Liver (tissue), 9 donors: ENCODE measurements around the gene RCOR1. TPM values are rescaled to one million over a fixed set of nuclear protein-coding genes. Genes with fewer than 3 reads are reported as not detected.

Experiments used
- DNase-seq: peaks from one replicate; pipeline ENCODE4 v3.0.0-alpha.2; 2017; ENCODE audit warnings: low spot score
- H3K27ac ChIP-seq, 2 donors: one replicate each; pipeline ENCODE4 v1.7.0; 2013; ENCODE audit warnings: inconsistent platforms in 2 of 2, low read length in 2 of 2, control low read depth in 1 of 2, low read depth in 1 of 2, mild to moderate bottlenecking in 1 of 2
- H3K27me3 ChIP-seq, 4 donors: one replicate each; pipeline versions ENCODE4 v1.6.1 to v1.7.0; 2013; ENCODE audit warnings: low read length in 3 of 4, inconsistent platforms in 1 of 4, mild to moderate bottlenecking in 1 of 4, moderate library complexity in 1 of 4; ENCODE audit not compliant: control insufficient read depth in 4 of 4, insufficient read depth in 4 of 4
- H3K36me3 ChIP-seq, 4 donors: one replicate each; pipeline versions ENCODE4 v1.6.1 to v1.7.0; 2013; ENCODE audit warnings: low read length in 3 of 4, mild to moderate bottlenecking in 3 of 4, low read depth in 1 of 4, moderate library complexity in 1 of 4; ENCODE audit not compliant: control insufficient read depth in 4 of 4, insufficient read depth in 3 of 4
- H3K4me1 ChIP-seq, 4 donors: one replicate each; pipeline versions ENCODE4 v1.6.1 to v1.7.0; 2013; ENCODE audit warnings: low read length in 3 of 4, mild to moderate bottlenecking in 3 of 4, moderate library complexity in 1 of 4; ENCODE audit not compliant: control insufficient read depth in 4 of 4, insufficient read depth in 4 of 4
- H3K4me3 ChIP-seq, 3 donors: one replicate each; pipeline versions ENCODE4 v1.6.1 to v1.7.0; 2013; ENCODE audit warnings: low read length in 3 of 3, control low read depth in 1 of 3, low read depth in 1 of 3, mild to moderate bottlenecking in 1 of 3
- H3K9ac ChIP-seq, 2 donors: one replicate each; pipeline ENCODE4 v1.7.0; 2013; ENCODE audit warnings: low read length in 2 of 2, mild to moderate bottlenecking in 2 of 2, moderate library complexity in 2 of 2, control low read depth in 1 of 2, low read depth in 1 of 2
- H3K9me3 ChIP-seq, 4 donors: one replicate each; pipeline versions ENCODE4 v1.6.1 to v1.7.0; 2013; ENCODE audit warnings: low read length in 3 of 4; ENCODE audit not compliant: control insufficient read depth in 4 of 4
- EGR1 ChIP-seq, 2 donors: IDR thresholded peaks; 2 replicates each; pipeline ENCODE4 v1.6.1; 2016 to 2018; ENCODE audit warnings: antibody characterized with exemption in 2 of 2, low read depth in 2 of 2
- FOXA2 ChIP-seq: IDR thresholded peaks from 2 replicates; pipeline ENCODE4 v1.6.1; 2016; ENCODE audit warnings: antibody characterized with exemption
- GABPA ChIP-seq, 2 donors: IDR thresholded peaks in 1 of 2; conservative IDR thresholded peaks in 1 of 2; 2 replicates each; pipeline ENCODE4 v1.6.1; 2016; ENCODE audit warnings: antibody characterized with exemption in 2 of 2, mild to moderate bottlenecking in 1 of 2, moderate library complexity in 1 of 2
- HNF4A ChIP-seq, 2 donors: conservative IDR thresholded peaks; 2 replicates each; pipeline ENCODE4 v1.6.1; 2016; ENCODE audit warnings: antibody characterized with exemption in 2 of 2, mild to moderate bottlenecking in 2 of 2
- HNF4G ChIP-seq: IDR thresholded peaks from 2 replicates; pipeline ENCODE4 v1.6.1; 2016; ENCODE audit warnings: antibody characterized with exemption
- JUND ChIP-seq, 2 donors: IDR thresholded peaks; 2 replicates each; pipeline ENCODE4 v1.6.1; 2016; ENCODE audit warnings: antibody characterized with exemption in 2 of 2
- MAX ChIP-seq: IDR thresholded peaks from 2 replicates; pipeline ENCODE4 v1.6.1; 2016; ENCODE audit warnings: antibody characterized with exemption
- NR2F2 ChIP-seq: IDR thresholded peaks from 2 replicates; pipeline ENCODE4 v1.6.1; 2016; ENCODE audit warnings: antibody characterized with exemption
- RAD21 ChIP-seq, 2 donors: IDR thresholded peaks; 2 replicates each; pipeline ENCODE4 v1.6.1; 2016; ENCODE audit warnings: antibody characterized with exemption in 2 of 2, mild to moderate bottlenecking in 2 of 2
- REST ChIP-seq: IDR thresholded peaks from 2 replicates; pipeline ENCODE4 v1.6.1; 2016; ENCODE audit warnings: antibody characterized with exemption, mild to moderate bottlenecking
- RXRA ChIP-seq, 2 donors: IDR thresholded peaks; 2 replicates each; pipeline ENCODE4 v1.6.1; 2017 to 2018; ENCODE audit warnings: antibody characterized with exemption in 2 of 2, mild to moderate bottlenecking in 1 of 2
- SP1 ChIP-seq: IDR thresholded peaks from 2 replicates; pipeline ENCODE4 v1.6.1; 2018; ENCODE audit warnings: antibody characterized with exemption, mild to moderate bottlenecking
- TAF1 ChIP-seq: conservative IDR thresholded peaks from 2 replicates; pipeline ENCODE4 v1.6.1; 2016; ENCODE audit warnings: antibody characterized with exemption, mild to moderate bottlenecking
- YY1 ChIP-seq: IDR thresholded peaks from 2 replicates; pipeline ENCODE4 v1.6.1; 2016; ENCODE audit warnings: antibody characterized with exemption, mild to moderate bottlenecking
- WGBS: extraction: QIAGEN DNeasy Blood & Tissue Kit; methylation state at CpG from one replicate; pipeline ENCODE4 v1.1.7; 2013; 5-methylcytosine and 5-hydroxymethylcytosine counted together
- polyA plus RNA-seq, 2 donors: library from polyadenylated mRNA; stranded (reverse) in 1 of 2; unstranded in 1 of 2; fragments of 200-250 nt in 1 of 2; fragments of >200 nt in 1 of 2; fragmentation: Nextera tagmentation in 1 of 2; extraction: Ambion mirVana in 1 of 2; gene quantifications; one replicate each; pipeline versions ENCODE4 v1.2.1 to v1.2.3, GENCODE V29; 2013 to 2015
- total RNA-seq, 2 donors: library from RNA; depleted of rRNA; stranded (reverse); fragments of >200 nt; gene quantifications; one replicate each; pipeline ENCODE4 v1.2.3, GENCODE V29; 2014
- TF ChIP-seq, protein P1 (sequence below): IDR thresholded peaks from 2 replicates; pipeline ENCODE4 v1.6.1; 2016; ENCODE audit warnings: antibody characterized with exemption
- donor health status: healthy.
- donor health status: healthy.
- donor health status: healthy.
- donor health status: healthy.
- donor health status: healthy.

The RCOR1 gene
- total and polyA plus RNA-seq, 4 donors = 4.2 to 17.0 (median 5.7) TPM

DNA sequence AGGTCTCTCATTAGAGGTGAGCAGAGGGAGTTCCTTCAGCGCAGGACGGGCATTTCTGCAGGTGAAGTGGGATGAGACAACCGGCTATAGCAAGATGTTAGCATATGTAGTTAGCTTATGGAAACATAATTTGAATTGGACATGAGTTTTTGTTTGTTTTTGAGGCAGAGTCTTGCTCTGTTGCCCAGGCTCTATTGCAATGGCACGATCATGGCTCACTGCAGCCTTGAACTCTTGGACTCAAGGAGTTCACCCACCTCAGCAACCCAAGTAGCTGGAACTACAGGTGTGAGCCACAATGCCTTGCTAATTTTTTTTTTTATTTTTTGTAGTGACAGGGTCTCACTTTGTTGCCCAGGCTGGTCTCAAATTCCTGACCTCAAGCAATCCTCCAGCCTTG, 69.2 kb downstream of the RCOR1 start:
- Histone ChIP-seq H3K27me3 (no peaks in the 10 kb centered on the region), H3K36me3 (no peaks in the 10 kb centered on the region), H3K9ac (no peak overlapping the region), H3K9me3 (no peaks in the 10 kb centered on the region), H3K27ac (no peak overlapping the region), H3K4me1 (peaks cover 0 to 3% (median 0%) of the 10 kb centered on the region in 4 donors), H3K4me3 (no peak overlapping the region)
- TF ChIP-seq SP1 = no peak
- TF ChIP-seq RAD21 (IDR thresholded peaks at IDR 0.05) = no peak
- TF ChIP-seq REST = no peak
- TF ChIP-seq HNF4A (conservative IDR thresholded peaks at IDR 0.05) = no peak
- no peak for TF ChIP-seq TAF1
- no peak for TF ChIP-seq NR2F2
- no peak for TF ChIP-seq YY1
- TF ChIP-seq FOXA2 = no peak
- TF ChIP-seq RXRA (IDR thresholded peaks at IDR 0.05) = no peak
- TF ChIP-seq EGR1 (IDR thresholded peaks at IDR 0.05; ENCODE audit: low read depth in 2 of 2) = no peak
- TF ChIP-seq, protein P1, sequence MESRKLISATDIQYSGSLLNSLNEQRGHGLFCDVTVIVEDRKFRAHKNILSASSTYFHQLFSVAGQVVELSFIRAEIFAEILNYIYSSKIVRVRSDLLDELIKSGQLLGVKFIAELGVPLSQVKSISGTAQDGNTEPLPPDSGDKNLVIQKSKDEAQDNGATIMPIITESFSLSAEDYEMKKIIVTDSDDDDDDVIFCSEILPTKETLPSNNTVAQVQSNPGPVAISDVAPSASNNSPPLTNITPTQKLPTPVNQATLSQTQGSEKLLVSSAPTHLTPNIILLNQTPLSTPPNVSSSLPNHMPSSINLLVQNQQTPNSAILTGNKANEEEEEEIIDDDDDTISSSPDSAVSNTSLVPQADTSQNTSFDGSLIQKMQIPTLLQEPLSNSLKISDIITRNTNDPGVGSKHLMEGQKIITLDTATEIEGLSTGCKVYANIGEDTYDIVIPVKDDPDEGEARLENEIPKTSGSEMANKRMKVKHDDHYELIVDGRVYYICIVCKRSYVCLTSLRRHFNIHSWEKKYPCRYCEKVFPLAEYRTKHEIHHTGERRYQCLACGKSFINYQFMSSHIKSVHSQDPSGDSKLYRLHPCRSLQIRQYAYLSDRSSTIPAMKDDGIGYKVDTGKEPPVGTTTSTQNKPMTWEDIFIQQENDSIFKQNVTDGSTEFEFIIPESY = no peak
- TF ChIP-seq JUND (IDR thresholded peaks at IDR 0.05) = no peak
- no peak for DNase-seq
- 83% methylated on average over 4 of the region's 4 CpGs for WGBS

GRCh38 chr14:102662636-102663430, 70.4 kb downstream of the RCOR1 start:
- H3K36me3 ChIP-seq = no peaks in the 10 kb centered on the region
- TF ChIP-seq HNF4G = no peak
- TF ChIP-seq NR2F2 = no peak
- no peak for TF ChIP-seq SP1
- TF ChIP-seq MAX = no peak
- TF ChIP-seq REST = no peak
- TF ChIP-seq HNF4A (conservative IDR thresholded peaks at IDR 0.05) = no peak
- TF ChIP-seq GABPA (IDR thresholded peaks at IDR 0.05 in 1 of 2, conservative IDR thresholded peaks at IDR 0.05 in 1 of 2) = no peak
- no peak overlapping the region for H3K9ac ChIP-seq
- 87% methylated on average over 7 of the region's 7 CpGs for WGBS
- H3K9me3 ChIP-seq = no peaks in the 10 kb centered on the region
- H3K27ac ChIP-seq = no peak overlapping the region
- no peak for DNase-seq
- H3K4me1 ChIP-seq = peaks cover 0 to 3% (median 0%) of the 10 kb centered on the region in 4 donors
- no peak overlapping the region for H3K4me3 ChIP-seq
- no peaks in the 10 kb centered on the region for H3K27me3 ChIP-seq
